HG03196 (cell line): ENCODE measurements around the gene CAMTA2.
A peak's percentile ranks its signal among the peaks of the same experiment; 100 is the strongest.

Experiments used
- ATAC-seq: cut with Tn5 transposase; IDR thresholded peaks from one replicate; pipeline ENCODE4 v1.9.1; 2021; ENCODE audit not compliant: unreplicated experiment

Gene CAMTA2

DNA sequence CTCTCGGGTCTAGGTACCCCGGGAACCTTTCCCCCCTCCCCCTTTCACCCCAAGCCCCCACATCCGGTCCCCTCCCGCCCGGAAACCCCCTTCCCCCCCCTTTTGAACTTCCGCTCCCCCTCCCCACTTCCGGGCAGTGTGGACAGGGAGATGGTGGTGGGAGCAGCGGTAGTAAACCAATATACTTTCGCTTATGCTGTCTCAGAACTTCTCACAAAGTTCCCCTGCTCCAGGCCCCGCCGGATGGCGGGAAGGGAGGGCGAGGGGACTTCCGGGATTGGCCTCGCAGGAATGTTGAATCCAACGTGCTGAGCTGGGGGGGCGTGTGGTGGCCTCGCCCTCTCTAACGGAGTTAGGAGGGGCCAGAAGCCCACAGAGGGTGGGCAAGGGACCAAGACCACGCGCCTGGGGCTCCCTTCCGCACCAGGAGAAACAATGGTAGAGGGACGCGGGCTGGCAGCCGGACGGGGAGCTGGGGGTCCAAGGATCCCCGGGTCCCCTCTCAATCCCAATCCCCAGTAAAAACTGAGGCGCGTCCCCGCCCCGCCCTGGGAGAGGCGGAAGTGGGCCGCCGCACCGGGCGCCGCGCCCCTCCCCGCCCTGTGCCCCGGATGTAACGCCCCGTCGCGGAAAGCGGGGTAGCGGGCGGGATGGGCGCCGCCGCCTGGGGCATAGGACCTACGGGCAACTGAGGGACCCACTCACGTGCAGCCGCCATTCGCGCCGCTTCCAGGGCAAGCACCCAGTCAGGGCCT is 39.9 kb downstream of the CAMTA2 start:
- ATAC-seq = peak; percentile 11

DNA sequence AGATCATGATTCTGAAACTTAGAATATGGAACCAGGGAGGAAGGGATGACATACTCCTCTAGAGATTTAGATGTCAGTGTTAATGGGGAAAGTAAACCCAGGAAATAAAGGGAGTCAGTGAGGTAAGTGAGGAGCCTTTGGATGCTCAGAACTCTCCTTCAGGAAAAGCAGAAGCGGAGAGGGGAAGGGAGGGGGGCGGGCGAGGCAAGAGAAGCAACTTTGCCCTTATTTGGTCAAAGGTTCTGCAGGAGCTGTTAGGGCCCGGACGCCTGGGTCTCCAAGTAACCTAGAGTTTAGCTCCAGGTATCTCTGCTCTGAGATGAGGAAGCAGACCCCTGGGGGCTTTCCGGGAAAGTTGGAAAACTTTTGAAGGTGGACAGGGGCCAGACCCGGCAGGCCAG is 40.5 kb downstream of the CAMTA2 start:
- ATAC-seq = no peak

DNA sequence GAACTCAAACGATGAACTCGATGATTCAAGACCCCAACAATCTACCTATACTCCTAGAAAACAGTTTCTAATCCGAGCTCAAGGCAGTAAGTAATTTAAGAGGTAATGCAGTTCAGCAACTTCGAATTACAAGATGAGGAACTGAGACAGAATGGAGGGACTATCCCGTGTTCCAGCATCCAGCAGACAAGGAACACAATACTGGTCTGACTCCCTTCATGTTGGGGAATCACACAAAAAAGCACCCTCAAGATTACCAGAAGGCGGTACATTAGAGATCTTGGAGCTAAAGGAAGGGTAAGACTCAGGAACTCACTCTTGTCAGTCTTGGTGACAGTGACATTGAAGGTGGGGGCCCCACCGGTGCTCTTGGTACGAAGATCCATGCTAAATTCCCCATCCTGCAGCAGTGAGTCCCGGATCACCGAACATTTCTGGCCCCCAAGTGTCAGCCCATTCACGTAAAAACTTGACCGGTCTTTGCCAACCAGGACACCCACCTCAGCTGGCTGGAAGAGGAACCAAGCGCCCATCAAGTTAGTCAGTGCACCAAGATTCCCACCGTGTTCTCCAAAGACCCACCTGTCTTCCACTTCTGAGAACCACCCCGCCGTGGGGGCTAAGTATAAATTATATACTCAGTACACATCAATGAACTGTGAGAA is 41.0 kb downstream of the CAMTA2 start:
- no peak for ATAC-seq

- no peak for ATAC-seq
Observed at GRCh38 chr17:4945944-4946280, 41.6 kb downstream of the CAMTA2 start.

- peak; percentile 21 for ATAC-seq
Observed at GRCh38 chr17:4945176-4945943, 42.1 kb downstream of the CAMTA2 start.

DNA sequence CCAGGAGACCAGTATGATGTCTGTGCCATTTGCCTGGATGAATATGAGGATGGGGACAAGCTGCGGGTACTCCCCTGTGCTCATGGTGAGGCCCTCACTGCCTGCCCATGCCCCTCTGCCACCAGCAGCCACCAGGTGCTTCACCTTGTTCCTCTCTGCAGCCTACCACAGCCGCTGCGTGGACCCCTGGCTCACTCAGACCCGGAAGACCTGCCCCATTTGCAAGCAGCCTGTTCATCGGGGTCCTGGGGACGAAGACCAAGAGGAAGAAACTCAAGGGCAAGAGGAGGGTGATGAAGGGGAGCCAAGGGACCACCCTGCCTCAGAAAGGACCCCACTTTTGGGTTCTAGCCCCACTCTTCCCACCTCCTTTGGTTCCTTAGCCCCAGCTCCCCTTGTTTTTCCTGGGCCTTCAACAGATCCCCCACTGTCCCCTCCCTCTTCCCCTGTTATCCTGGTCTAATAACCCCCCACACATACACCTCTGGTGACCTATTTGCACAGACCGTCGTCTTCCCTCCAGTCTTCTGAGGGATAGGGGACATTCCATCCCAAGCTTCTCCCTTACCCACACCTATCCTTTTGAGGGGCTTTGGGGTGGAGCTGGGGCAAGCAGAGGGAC is 42.8 kb downstream of the CAMTA2 start:
- ATAC-seq = no peak

- no peak for ATAC-seq
Observed at GRCh38 chr17:4944163-4944553, 43.3 kb downstream of the CAMTA2 start.

GRCh38 chr17:4942760-4943508 is 44.5 kb downstream of the CAMTA2 start:
- no peak for ATAC-seq

DNA sequence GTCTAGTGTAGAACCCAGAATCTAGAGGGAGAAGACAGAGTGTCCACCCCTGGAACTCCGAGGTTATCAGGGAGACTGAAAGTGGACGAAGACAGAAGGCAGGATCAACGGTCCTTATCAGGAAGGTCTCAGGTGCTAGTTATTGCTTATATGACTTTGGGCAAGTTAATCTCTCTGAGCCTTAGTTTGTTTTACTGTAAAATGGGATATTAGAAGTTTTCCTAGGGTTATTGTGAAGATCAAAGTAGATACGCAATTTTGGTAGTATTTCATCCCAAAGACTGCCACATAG is 46.2 kb downstream of the CAMTA2 start:
- no peak for ATAC-seq

DNA sequence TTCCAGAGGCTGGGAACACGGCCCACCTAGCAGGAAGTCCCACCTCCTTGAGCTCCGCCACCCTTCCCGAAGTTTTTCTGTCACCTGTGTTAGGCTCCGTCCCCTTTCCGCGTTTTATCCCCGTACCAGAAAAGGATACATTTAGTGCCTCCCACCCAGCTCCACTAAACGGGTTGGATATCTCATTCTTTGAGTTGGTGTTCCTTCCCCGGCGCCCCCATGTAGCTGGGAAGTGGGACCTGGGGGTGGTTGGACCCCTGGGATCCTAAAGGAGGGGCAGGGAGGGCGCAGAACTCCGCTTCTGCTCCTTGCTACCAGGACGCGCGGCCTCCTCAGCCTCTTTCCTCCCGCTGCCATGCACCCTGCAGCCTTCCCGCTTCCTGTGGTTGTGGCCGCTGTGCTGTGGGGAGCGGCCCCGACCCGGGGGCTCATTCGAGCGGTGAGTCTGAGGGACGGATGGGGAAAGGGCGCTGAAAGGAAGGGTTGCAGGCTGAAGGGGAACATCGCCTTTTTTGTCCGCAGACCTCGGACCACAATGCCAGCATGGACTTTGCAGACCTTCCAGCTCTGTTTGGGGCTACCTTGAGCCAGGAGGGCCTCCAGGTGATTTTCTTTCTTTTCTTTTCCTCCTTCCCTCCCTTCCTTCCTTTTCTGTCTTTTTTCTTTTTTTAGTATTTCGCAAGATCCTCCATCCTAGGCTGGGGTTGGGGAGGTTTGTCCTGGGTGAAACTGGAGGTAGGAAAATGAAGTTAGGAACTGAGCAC is 46.7 kb downstream of the CAMTA2 start:
- ATAC-seq = no peak

- peak; percentile 72 for ATAC-seq
Observed at GRCh38 chr17:4939796-4940554, 47.5 kb downstream of the CAMTA2 start, which contains the start of the genes RNF167 and SLC25A11. RNF167 (plus strand) TSS chr17:4940268; CDS start chr17:4940910, 642 bp downstream. SLC25A11 (minus strand) TSS chr17:4940046; CDS start chr17:4939910, 136 bp downstream.

- ATAC-seq = peak; percentile 6
Observed at GRCh38 chr17:4939546-4939795, 48.0 kb downstream of the CAMTA2 start.

GRCh38 chr17:4938688-4939545 is 48.6 kb downstream of the CAMTA2 start:
- ATAC-seq = no peak

DNA sequence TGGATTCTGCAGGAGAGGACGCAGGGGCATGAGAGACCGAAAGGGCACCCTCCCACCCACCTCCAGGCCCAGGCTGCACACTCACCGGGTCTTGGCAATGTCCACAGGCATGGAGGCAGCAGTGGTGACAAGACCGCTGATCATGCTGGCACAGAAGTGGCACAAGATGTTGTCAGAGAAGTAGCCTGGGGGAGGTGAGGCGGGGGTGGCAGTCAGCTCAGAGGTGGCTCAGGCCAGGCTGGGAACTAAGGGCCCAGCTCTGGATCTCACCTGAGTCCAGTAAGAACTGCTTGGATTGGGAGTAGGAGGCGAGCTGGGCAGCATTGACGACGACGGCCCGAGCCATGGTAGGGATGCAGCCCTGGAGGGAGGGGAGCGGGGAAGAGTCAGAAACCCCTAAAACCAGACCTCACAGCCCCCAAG is 49.4 kb downstream of the CAMTA2 start:
- no peak for ATAC-seq

GRCh38 chr17:4937553-4937952 is 49.9 kb downstream of the CAMTA2 start:
- ATAC-seq = no peak

GRCh38 chr17:4936436-4936835 is 51.0 kb downstream of the CAMTA2 start:
- no peak for ATAC-seq

- ATAC-seq = no peak
Observed at GRCh38 chr17:4935650-4936049, 51.8 kb downstream of the CAMTA2 start.

- ATAC-seq = no peak
Observed at GRCh38 chr17:4934173-4934979, 53.1 kb downstream of the CAMTA2 start.
